Ishikawa (cell line): ENCODE data around the gene TICAM2.

ENCODE experiments used
- EP300 ChIP-seq: IDR thresholded peaks from 2 replicates; pipeline ENCODE4 v1.6.1; 2012; ENCODE audit warnings: borderline replicate concordance
- MAX ChIP-seq: IDR thresholded peaks from 2 replicates; pipeline ENCODE4 v1.6.1; 2012
- NFIC ChIP-seq: IDR thresholded peaks from 2 replicates; pipeline ENCODE4 v1.6.1; 2012
- RAD21 ChIP-seq: IDR thresholded peaks from 2 replicates; pipeline ENCODE4 v1.6.1; 2012; ENCODE audit warnings: low read depth
- REST ChIP-seq: IDR thresholded peaks from 2 replicates; pipeline ENCODE4 v1.6.1; 2012; ENCODE audit warnings: low read depth, mild to moderate bottlenecking
- TAF1 ChIP-seq: IDR thresholded peaks from 2 replicates; pipeline ENCODE4 v1.6.1; 2012; ENCODE audit warnings: low read depth, mild to moderate bottlenecking
- YY1 ChIP-seq: IDR thresholded peaks from 2 replicates; pipeline ENCODE4 v1.6.1; 2012; ENCODE audit warnings: low read depth

GRCh38 chr5:115553082-115553481 lies 49.2 kb downstream of the TICAM2 start:
- TF ChIP-seq RAD21 (no peak), TAF1 (no peak), REST (no peak), YY1 (no peak), MAX (no peak), EP300 (no peak), NFIC (no peak)
